OCI-LY3 (cell line): ENCODE data around the gene EMILIN2.

Source experiments
- H2AFZ ChIP-seq: fragments of 200-600, 300-600 bp; shearing (Covaris generic); 2 replicates; pipeline ENCODE4 v1.6.0; 2014; ENCODE audit warnings: antibody characterized with exemption, low read depth, low read length
- H3K27ac ChIP-seq: fragments of 200-600, 300-600 bp; sonication (generic); 2 replicates; pipeline ENCODE4 v1.5.1; 2014; ENCODE audit warnings: mild to moderate bottlenecking, low read length, moderate library complexity, mixed read lengths
- H3K27me3 ChIP-seq: fragments of 200-600, 300-600 bp; sonication (generic); 2 replicates; pipeline ENCODE4 v1.6.1; 2014; ENCODE audit warnings: low read depth, low read length, mixed read lengths
- H3K36me3 ChIP-seq: fragments of 200-600, 300-600 bp; sonication (generic); replicated peaks from 2 replicates; pipeline ENCODE3; 2014; ENCODE audit warnings: low read depth, low read length, mixed read lengths
- H3K4me1 ChIP-seq: fragments of 300-600, 200-600 bp; sonication (generic); 2 replicates; pipeline ENCODE4 v1.6.1; 2014; ENCODE audit warnings: low read length, mixed read lengths
- H3K4me2 ChIP-seq: fragments of 200-600, 300-600 bp; sonication (generic); 2 replicates; pipeline ENCODE4 v1.6.1; 2014; ENCODE audit warnings: low read length, mixed read lengths
- H3K4me3 ChIP-seq: fragments of 300-600, 200-600 bp; sonication (generic); 2 replicates; pipeline ENCODE4 v1.5.1; 2014; ENCODE audit warnings: antibody characterized with exemption, mild to moderate bottlenecking, low read length, moderate library complexity
- H3K79me2 ChIP-seq: fragments of 300-600, 200-600 bp; shearing (Covaris generic); 2 replicates; pipeline ENCODE4 v1.6.1; 2014; ENCODE audit warnings: mild to moderate bottlenecking, low read length, mixed read lengths
- H3K9ac ChIP-seq: fragments of 300-600, 200-600 bp; shearing (Covaris generic); 2 replicates; pipeline ENCODE4 v1.6.0; 2014; ENCODE audit warnings: mild to moderate bottlenecking, low read length, moderate library complexity
- H3K9me3 ChIP-seq: fragments of 200-600, 300-600 bp; shearing (Covaris generic); 2 replicates; pipeline ENCODE4 v1.6.1; 2014; ENCODE audit warnings: low read length, mixed read lengths; ENCODE audit not compliant: insufficient read depth
- H4K20me1 ChIP-seq: fragments of 200-600, 300-600 bp; sonication (generic); 2 replicates; pipeline ENCODE4 v1.6.1; 2016; ENCODE audit warnings: low read length, mixed read lengths; ENCODE audit not compliant: insufficient read depth
- EZH2phosphoT487 ChIP-seq: fragments of 200-600 bp; shearing (Covaris generic); IDR thresholded peaks from 2 replicates; pipeline ENCODE4 v1.6.1; 2018; ENCODE audit warnings: antibody characterized with exemption, mixed run types, low read depth
- TF ChIP-seq, protein P1 (sequence below): fragments of 200-600, 300-600 bp; sonication (generic); IDR thresholded peaks from 2 replicates; pipeline ENCODE4 v1.5.1; 2014; ENCODE audit warnings: antibody characterized with exemption, low read length, low read depth

Gene EMILIN2

GRCh38 chr18:2887470-2887869 lies 40.7 kb downstream of the EMILIN2 start:
- Histone ChIP-seq H3K79me2 (peaks cover 67% of the 10 kb centered on the region), H3K36me3 (peaks cover 68% of the 10 kb centered on the region), H3K27me3 (no peaks in the 10 kb centered on the region), H3K4me3 (no peak overlapping the region), H3K4me1 (no peaks in the 10 kb centered on the region), H3K9me3 (peaks cover 3% of the 10 kb centered on the region; the same call in 1 of the 2 replicates), H3K9ac (no peak overlapping the region), H3K27ac (no peak overlapping the region), H2AFZ (no peak overlapping the region), H3K4me2 (no peak overlapping the region), H4K20me1 (peaks cover 76% of the 10 kb centered on the region)
- TF ChIP-seq EZH2phosphoT487 = no peak
- TF ChIP-seq, protein P1, sequence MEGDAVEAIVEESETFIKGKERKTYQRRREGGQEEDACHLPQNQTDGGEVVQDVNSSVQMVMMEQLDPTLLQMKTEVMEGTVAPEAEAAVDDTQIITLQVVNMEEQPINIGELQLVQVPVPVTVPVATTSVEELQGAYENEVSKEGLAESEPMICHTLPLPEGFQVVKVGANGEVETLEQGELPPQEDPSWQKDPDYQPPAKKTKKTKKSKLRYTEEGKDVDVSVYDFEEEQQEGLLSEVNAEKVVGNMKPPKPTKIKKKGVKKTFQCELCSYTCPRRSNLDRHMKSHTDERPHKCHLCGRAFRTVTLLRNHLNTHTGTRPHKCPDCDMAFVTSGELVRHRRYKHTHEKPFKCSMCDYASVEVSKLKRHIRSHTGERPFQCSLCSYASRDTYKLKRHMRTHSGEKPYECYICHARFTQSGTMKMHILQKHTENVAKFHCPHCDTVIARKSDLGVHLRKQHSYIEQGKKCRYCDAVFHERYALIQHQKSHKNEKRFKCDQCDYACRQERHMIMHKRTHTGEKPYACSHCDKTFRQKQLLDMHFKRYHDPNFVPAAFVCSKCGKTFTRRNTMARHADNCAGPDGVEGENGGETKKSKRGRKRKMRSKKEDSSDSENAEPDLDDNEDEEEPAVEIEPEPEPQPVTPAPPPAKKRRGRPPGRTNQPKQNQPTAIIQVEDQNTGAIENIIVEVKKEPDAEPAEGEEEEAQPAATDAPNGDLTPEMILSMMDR = no peak

GRCh38 chr18:2889761-2890192 lies 43.0 kb downstream of the EMILIN2 start:
- peaks cover 76% of the 10 kb centered on the region for H4K20me1 ChIP-seq
- H3K79me2 ChIP-seq = peaks cover 70% of the 10 kb centered on the region
- peaks cover 86% of the 10 kb centered on the region for H3K36me3 ChIP-seq
- no peak overlapping the region for H3K27ac ChIP-seq
- H3K4me2 ChIP-seq = no peak overlapping the region
- H3K9me3 ChIP-seq = peaks cover 3% of the 10 kb centered on the region; the same call in 1 of the 2 replicates
- H3K4me3 ChIP-seq = no peak overlapping the region
- H2AFZ ChIP-seq = no peak overlapping the region
- no peaks in the 10 kb centered on the region for H3K4me1 ChIP-seq
- TF ChIP-seq, protein P1 = no peak
- TF ChIP-seq EZH2phosphoT487 = no peak
- no peak overlapping the region for H3K9ac ChIP-seq
- H3K27me3 ChIP-seq = no peaks in the 10 kb centered on the region

GRCh38 chr18:2890606-2891005 lies 43.8 kb downstream of the EMILIN2 start:
- Histone ChIP-seq H3K9ac (no peak overlapping the region), H3K4me2 (no peak overlapping the region), H4K20me1 (peaks cover 78% of the 10 kb centered on the region), H3K4me3 (no peak overlapping the region), H3K27me3 (no peaks in the 10 kb centered on the region), H3K4me1 (no peaks in the 10 kb centered on the region), H3K27ac (no peak overlapping the region), H3K79me2 (peaks cover 74% of the 10 kb centered on the region), H3K36me3 (peaks cover 88% of the 10 kb centered on the region), H3K9me3 (peaks cover 3% of the 10 kb centered on the region; the same call in 1 of the 2 replicates), H2AFZ (no peak overlapping the region)
- TF ChIP-seq, protein P1 = no peak
- TF ChIP-seq EZH2phosphoT487 = no peak

- Histone ChIP-seq H3K4me2 (no peak overlapping the region), H3K27ac (no peak overlapping the region), H3K27me3 (no peaks in the 10 kb centered on the region), H4K20me1 (peaks cover 73% of the 10 kb centered on the region), H3K79me2 (peaks cover 72% of the 10 kb centered on the region), H2AFZ (no peak overlapping the region), H3K36me3 (peaks cover 78% of the 10 kb centered on the region), H3K4me1 (no peaks in the 10 kb centered on the region), H3K9me3 (no peaks in the 10 kb centered on the region), H3K4me3 (no peak overlapping the region), H3K9ac (no peak overlapping the region)
- TF ChIP-seq, protein P1 = no peak
- no peak for TF ChIP-seq EZH2phosphoT487
Measured at GRCh38 chr18:2891526-2892431, 45.0 kb downstream of the EMILIN2 start.
